ENCODE data around the gene SLC17A9. TPM values are rescaled to one million over a fixed set of nuclear protein-coding genes. Genes with fewer than 3 reads are reported as not detected.

The SLC17A9 gene
- total RNA-seq, 1 donor from 2014 or later: 7.0 TPM

DNA sequence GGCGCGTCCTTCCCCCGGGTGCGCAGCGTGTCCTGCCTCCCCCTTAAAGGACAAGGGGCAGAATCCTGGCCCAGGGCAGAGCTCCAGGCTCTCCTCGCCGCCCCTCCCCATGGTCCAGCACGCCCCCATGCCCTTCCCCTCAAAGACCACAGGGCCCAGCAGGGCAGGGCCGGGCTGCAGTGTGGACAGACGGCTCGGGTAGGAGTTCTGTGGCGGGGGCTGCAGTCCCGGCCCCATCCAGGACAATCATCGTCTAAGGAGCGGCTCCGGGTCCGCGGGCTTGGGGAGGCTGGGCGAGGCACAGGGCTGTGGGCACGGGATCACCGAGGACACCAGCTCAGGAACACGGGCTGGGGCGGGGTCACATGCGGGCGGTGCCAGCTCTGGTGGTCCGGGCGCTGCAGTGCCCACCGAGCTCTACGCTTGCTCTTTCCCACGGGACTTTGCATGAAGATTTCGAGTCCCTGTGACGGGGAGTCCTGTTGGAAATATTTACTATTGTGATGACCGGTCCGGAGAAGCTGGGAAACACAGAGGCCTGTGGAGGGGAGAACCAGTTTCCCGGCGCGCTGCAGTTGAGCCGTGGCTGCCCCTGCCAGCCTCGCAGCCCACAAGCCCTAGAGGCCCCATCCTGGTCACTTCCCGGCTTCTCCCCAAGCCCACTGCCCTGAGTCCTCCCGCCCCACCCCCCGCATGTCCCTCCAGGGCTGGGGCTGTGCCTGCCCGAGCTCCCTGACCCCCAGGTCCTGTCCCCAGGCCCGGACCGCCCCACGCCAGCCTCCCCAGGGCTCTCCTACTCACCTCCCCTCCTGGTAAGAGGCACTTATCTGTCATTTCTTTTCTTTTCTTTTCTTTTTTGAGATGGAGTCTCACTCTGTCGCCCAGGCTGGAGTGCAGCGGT, 20.6 kb downstream of the SLC17A9 start:
- H3K36me3 Mint-ChIP-seq (ENCODE audit: low read depth, unreplicated experiment): peaks cover 8% of the 10 kb centered on the region
- H3K27ac Mint-ChIP-seq (ENCODE audit: unreplicated experiment): no peak overlapping the region
- no peaks in the 10 kb centered on the region for H3K9me3 Mint-ChIP-seq (ENCODE audit: unreplicated experiment)
- DNase-seq (ENCODE audit: low spot score): no peak
- H3K27me3 Mint-ChIP-seq (ENCODE audit: unreplicated experiment): peaks cover 23% of the 10 kb centered on the region
- no peak overlapping the region for H3K4me3 Mint-ChIP-seq (ENCODE audit: unreplicated experiment)
- TF ChIP-seq, protein P1, sequence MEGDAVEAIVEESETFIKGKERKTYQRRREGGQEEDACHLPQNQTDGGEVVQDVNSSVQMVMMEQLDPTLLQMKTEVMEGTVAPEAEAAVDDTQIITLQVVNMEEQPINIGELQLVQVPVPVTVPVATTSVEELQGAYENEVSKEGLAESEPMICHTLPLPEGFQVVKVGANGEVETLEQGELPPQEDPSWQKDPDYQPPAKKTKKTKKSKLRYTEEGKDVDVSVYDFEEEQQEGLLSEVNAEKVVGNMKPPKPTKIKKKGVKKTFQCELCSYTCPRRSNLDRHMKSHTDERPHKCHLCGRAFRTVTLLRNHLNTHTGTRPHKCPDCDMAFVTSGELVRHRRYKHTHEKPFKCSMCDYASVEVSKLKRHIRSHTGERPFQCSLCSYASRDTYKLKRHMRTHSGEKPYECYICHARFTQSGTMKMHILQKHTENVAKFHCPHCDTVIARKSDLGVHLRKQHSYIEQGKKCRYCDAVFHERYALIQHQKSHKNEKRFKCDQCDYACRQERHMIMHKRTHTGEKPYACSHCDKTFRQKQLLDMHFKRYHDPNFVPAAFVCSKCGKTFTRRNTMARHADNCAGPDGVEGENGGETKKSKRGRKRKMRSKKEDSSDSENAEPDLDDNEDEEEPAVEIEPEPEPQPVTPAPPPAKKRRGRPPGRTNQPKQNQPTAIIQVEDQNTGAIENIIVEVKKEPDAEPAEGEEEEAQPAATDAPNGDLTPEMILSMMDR (IDR thresholded peaks at IDR 0.05; ENCODE audit: unreplicated experiment): no peak
- H3K4me1 Mint-ChIP-seq (ENCODE audit: unreplicated experiment): peaks cover 4% of the 10 kb centered on the region

DNA sequence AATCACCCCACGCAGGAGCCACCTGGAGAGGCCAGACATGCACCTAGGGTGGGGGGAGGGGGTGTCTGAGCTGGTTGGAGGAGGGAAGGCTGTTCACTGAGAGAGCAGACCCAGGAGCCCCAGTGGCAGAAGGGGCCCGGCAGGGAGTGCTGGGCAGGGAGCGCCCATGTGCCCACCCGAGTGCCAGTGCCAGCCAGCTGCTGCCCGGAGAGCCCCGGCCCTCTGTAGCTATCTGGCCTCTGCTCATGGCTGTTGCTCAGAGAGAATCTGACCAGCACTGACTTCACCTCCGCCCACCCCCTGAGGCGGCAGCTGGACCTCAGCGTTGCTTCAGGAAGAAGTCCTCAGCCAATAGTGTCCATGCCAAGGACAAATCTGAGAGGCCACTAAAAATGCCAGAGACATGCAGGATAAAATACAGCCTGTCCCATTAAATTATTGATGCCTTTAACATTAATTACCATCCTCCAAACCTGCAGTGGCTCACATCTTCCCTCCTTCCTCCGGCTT, 22.8 kb downstream of the SLC17A9 start:
- TF ChIP-seq, protein P1 (IDR thresholded peaks at IDR 0.05; ENCODE audit: unreplicated experiment): no peak
- Mint-ChIP-seq H3K4me3 (ENCODE audit: unreplicated experiment) (no peak overlapping the region), H3K9me3 (ENCODE audit: unreplicated experiment) (no peaks in the 10 kb centered on the region), H3K27me3 (ENCODE audit: unreplicated experiment) (peaks cover 23% of the 10 kb centered on the region), H3K36me3 (ENCODE audit: low read depth, unreplicated experiment) (peaks cover 6% of the 10 kb centered on the region), H3K27ac (ENCODE audit: unreplicated experiment) (no peak overlapping the region), H3K4me1 (ENCODE audit: unreplicated experiment) (peaks cover 4% of the 10 kb centered on the region)
- DNase-seq (ENCODE audit: low spot score): no peak

DNA sequence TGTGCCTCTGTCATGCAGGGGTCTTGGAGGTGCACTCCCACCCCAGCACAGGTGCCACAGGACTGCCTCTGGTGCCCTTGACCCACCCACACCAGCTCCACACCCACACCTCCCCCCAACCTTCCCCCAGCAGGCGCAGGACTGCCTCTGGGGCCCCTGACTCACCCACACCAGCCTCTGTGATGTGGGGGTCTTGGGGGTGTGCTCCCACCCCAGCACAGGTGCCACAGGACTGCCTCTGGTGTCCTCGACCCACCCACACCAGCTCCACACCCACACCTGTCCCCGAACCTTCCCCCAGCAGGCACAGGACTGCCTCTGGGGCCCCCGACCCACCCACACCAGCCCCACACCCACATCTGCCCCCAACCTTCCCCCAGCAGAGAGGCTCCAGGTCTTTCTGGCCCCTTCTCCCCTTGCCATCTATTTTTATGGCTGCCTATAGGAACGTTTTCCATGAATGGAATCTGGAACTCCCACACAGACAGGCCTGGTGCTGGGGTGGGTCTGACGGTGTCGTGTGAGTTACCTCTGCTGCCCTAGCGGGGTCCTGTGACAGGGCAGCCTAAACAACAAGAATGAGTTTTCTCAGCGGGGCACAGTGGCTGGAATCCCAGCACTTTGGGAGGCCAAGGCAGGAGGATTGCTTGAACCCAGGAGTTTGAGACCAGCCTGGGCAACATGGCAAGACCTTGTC, 23.5 kb downstream of the SLC17A9 start:
- peaks cover 6% of the 10 kb centered on the region for H3K36me3 Mint-ChIP-seq (ENCODE audit: low read depth, unreplicated experiment)
- TF ChIP-seq, protein P1 (IDR thresholded peaks at IDR 0.05; ENCODE audit: unreplicated experiment): no peak
- DNase-seq (ENCODE audit: low spot score): no peak
- no peak overlapping the region for H3K27ac Mint-ChIP-seq (ENCODE audit: unreplicated experiment)
- no peak overlapping the region for H3K4me3 Mint-ChIP-seq (ENCODE audit: unreplicated experiment)
- no peaks in the 10 kb centered on the region for H3K9me3 Mint-ChIP-seq (ENCODE audit: unreplicated experiment)
- peaks cover 23% of the 10 kb centered on the region for H3K27me3 Mint-ChIP-seq (ENCODE audit: unreplicated experiment)
- peaks cover 4% of the 10 kb centered on the region for H3K4me1 Mint-ChIP-seq (ENCODE audit: unreplicated experiment)

DNA sequence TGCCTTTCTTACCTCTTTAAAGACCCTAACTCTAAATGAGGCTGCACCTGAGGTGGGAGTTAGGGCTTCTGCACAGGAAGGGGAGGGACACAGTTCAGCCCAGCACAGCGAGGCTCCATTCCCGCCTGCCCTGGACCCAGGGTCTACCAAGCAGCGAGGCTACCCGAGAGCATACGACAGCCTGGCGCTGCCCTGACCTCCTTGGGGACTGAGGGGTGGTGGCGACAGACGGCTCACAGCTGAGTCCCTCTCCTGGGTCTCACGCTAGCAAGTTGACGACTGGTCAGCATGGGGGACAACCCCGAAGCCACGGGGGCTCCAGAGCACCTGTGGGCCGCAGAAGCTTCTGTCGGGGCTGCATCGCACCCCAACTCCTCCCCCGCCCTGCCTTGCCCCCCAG, 24.4 kb downstream of the SLC17A9 start:
- H3K36me3 Mint-ChIP-seq (ENCODE audit: low read depth, unreplicated experiment): peaks cover 2% of the 10 kb centered on the region
- DNase-seq (ENCODE audit: low spot score): no peak
- H3K27ac Mint-ChIP-seq (ENCODE audit: unreplicated experiment): no peak overlapping the region
- no peak overlapping the region for H3K4me3 Mint-ChIP-seq (ENCODE audit: unreplicated experiment)
- TF ChIP-seq, protein P1 (IDR thresholded peaks at IDR 0.05; ENCODE audit: unreplicated experiment): no peak
- H3K27me3 Mint-ChIP-seq (ENCODE audit: unreplicated experiment): peaks cover 19% of the 10 kb centered on the region
- peaks cover 2% of the 10 kb centered on the region for H3K4me1 Mint-ChIP-seq (ENCODE audit: unreplicated experiment)
- no peaks in the 10 kb centered on the region for H3K9me3 Mint-ChIP-seq (ENCODE audit: unreplicated experiment)
